GM12873 (cell line): ENCODE data around the gene CES5A.

ENCODE experiments used
- CTCF ChIP-seq: IDR thresholded peaks from 2 replicates; pipeline ENCODE4 v1.5.1; 2012; ENCODE audit warnings: low read depth, mild to moderate bottlenecking, moderate library complexity, low read length, control low read depth; ENCODE audit not compliant: insufficient read depth; ENCODE audit errors: missing control alignments

Gene CES5A

GRCh38 chr16:55856950-55857349 lies 18.2 kb downstream of the CES5A start:
- TF ChIP-seq CTCF = no peak

- TF ChIP-seq CTCF = no peak
These were observed 22.1 kb downstream of the CES5A start for GRCh38 chr16:55853114-55853513.

- no peak for TF ChIP-seq CTCF
These were observed 25.6 kb downstream of the CES5A start for GRCh38 chr16:55849536-55849935.

- no peak for TF ChIP-seq CTCF
These were observed 28.4 kb downstream of the CES5A start for GRCh38 chr16:55846598-55847346.

- no peak for TF ChIP-seq CTCF
These were observed 32.1 kb downstream of the CES5A start for GRCh38 chr16:55843105-55843395.

- peak; percentile 63 for TF ChIP-seq CTCF
These were observed 32.6 kb downstream of the CES5A start for GRCh38 chr16:55842369-55843104.

- no peak for TF ChIP-seq CTCF
These were observed 36.1 kb downstream of the CES5A start for GRCh38 chr16:55839115-55839514.
